Measurements from ENCODE around the gene CEP57L1. TPM values are rescaled to one million over a fixed set of nuclear protein-coding genes. Genes with fewer than 3 reads are reported as not detected.

The CEP57L1 gene
- total RNA-seq, 2 donors from 2014 or later, result 10.1 to 50.1 TPM

GRCh38 chr6:109172101-109172746, 76.9 kb downstream of the CEP57L1 start:
- DNase-seq (no peak), ATAC-seq (no peak)
- TF ChIP-seq, protein P1, sequence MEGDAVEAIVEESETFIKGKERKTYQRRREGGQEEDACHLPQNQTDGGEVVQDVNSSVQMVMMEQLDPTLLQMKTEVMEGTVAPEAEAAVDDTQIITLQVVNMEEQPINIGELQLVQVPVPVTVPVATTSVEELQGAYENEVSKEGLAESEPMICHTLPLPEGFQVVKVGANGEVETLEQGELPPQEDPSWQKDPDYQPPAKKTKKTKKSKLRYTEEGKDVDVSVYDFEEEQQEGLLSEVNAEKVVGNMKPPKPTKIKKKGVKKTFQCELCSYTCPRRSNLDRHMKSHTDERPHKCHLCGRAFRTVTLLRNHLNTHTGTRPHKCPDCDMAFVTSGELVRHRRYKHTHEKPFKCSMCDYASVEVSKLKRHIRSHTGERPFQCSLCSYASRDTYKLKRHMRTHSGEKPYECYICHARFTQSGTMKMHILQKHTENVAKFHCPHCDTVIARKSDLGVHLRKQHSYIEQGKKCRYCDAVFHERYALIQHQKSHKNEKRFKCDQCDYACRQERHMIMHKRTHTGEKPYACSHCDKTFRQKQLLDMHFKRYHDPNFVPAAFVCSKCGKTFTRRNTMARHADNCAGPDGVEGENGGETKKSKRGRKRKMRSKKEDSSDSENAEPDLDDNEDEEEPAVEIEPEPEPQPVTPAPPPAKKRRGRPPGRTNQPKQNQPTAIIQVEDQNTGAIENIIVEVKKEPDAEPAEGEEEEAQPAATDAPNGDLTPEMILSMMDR (IDR thresholded peaks at IDR 0.05), result no peak
- TF ChIP-seq POLR2A (IDR thresholded peaks at IDR 0.05), result no peak
- WGBS, 2 donors, result 31 to 37% methylated on average over 2 of the region's 2 CpGs
- Histone ChIP-seq H3K27ac (no peak overlapping the region), H3K27me3 (no peaks in the 10 kb centered on the region), H3K9me3 (no peaks in the 10 kb centered on the region), H3K36me3 (replicated peaks in 1 of 2; ENCODE audit: insufficient read depth in 1 of 2, low read depth in 2 of 2) (no peaks in the 10 kb centered on the region), H3K4me1 (no peaks in the 10 kb centered on the region), H3K4me3 (no peak overlapping the region)
- intact Hi-C loops (cut with DNase I), result no loop called here

- no peaks in the 10 kb centered on the region for H3K27me3 ChIP-seq
- no peak overlapping the region for H3K27ac ChIP-seq
- intact Hi-C loops (cut with DNase I), result no loop called here
- WGBS, 2 donors, result 91 to 99% methylated on average over 2 of the region's 2 CpGs
- H3K36me3 ChIP-seq (replicated peaks in 1 of 2; ENCODE audit: insufficient read depth in 1 of 2, low read depth in 2 of 2), result no peaks in the 10 kb centered on the region
- ATAC-seq (no peak), DNase-seq (no peak)
- H3K4me1 ChIP-seq, result no peaks in the 10 kb centered on the region
- TF ChIP-seq, protein P1 (IDR thresholded peaks at IDR 0.05), result no peak
- no peak for TF ChIP-seq POLR2A (IDR thresholded peaks at IDR 0.05)
- H3K4me3 ChIP-seq, result no peak overlapping the region
- H3K9me3 ChIP-seq, result no peaks in the 10 kb centered on the region
These were observed 79.6 kb downstream of the CEP57L1 start for GRCh38 chr6:109174916-109175315.

- ATAC-seq (no peak), DNase-seq (no peak)
- TF ChIP-seq, protein P1 (IDR thresholded peaks at IDR 0.05), result no peak
- TF ChIP-seq POLR2A (IDR thresholded peaks at IDR 0.05), result no peak
- Histone ChIP-seq H3K4me3 (no peak overlapping the region), H3K9me3 (no peaks in the 10 kb centered on the region), H3K27me3 (no peaks in the 10 kb centered on the region), H3K36me3 (replicated peaks in 1 of 2; ENCODE audit: insufficient read depth in 1 of 2, low read depth in 2 of 2) (no peaks in the 10 kb centered on the region), H3K4me1 (no peaks in the 10 kb centered on the region), H3K27ac (no peak overlapping the region)
- intact Hi-C loops (cut with DNase I), result no loop called here
- 39 to 91% methylated on average over 1 of the region's 1 CpG for WGBS, 2 donors
These were observed 83.6 kb downstream of the CEP57L1 start for GRCh38 chr6:109178921-109179320.

DNA sequence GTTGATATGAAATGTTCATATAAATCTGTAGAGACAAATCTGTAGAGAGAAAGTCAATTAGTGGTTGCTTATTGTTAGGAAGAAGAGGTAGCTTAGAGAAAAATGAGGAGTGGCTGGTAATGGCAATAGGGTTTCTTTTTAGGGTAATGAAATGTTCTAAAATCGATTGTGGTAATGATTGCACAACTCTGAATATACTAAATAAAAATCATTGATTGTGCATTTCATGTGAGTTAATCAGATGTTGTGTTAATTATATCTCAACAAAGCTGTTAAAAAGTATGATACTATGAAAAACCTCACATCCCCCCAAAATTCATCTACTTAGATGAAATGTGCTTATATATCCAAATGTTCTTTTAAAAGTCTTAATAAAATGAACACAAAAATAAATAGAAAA, 84.2 kb downstream of the CEP57L1 start:
- Histone ChIP-seq H3K9me3 (no peaks in the 10 kb centered on the region), H3K4me3 (no peak overlapping the region), H3K4me1 (no peaks in the 10 kb centered on the region), H3K36me3 (replicated peaks in 1 of 2; ENCODE audit: insufficient read depth in 1 of 2, low read depth in 2 of 2) (no peaks in the 10 kb centered on the region), H3K27ac (no peak overlapping the region), H3K27me3 (no peaks in the 10 kb centered on the region)
- ATAC-seq, result no peak
- DNase-seq, result no peak
- intact Hi-C loops (cut with DNase I), result no loop called here
- WGBS, 2 donors, result 41 to 53% methylated on average over 1 of the region's 1 CpG
- TF ChIP-seq POLR2A (IDR thresholded peaks at IDR 0.05), result no peak
- TF ChIP-seq, protein P1 (IDR thresholded peaks at IDR 0.05), result no peak

GRCh38 chr6:109182578-109182977, 87.3 kb downstream of the CEP57L1 start:
- ATAC-seq (no peak), DNase-seq (peak in 2 of 4 donors; percentile 7 to 24)
- no peak overlapping the region for H3K4me3 ChIP-seq
- TF ChIP-seq, protein P1 (IDR thresholded peaks at IDR 0.05), result no peak
- no peak for TF ChIP-seq POLR2A (IDR thresholded peaks at IDR 0.05)
- H3K36me3 ChIP-seq (replicated peaks in 1 of 2; ENCODE audit: insufficient read depth in 1 of 2, low read depth in 2 of 2), result no peaks in the 10 kb centered on the region
- WGBS, 2 donors, result 5 to 8% methylated on average over 2 of the region's 2 CpGs
- intact Hi-C loops (cut with DNase I), result loop anchor here (10.0 kb wide), 1 partner anchor 192 kb away; no protein-coding TSS in a partner anchor
- no peaks in the 10 kb centered on the region for H3K9me3 ChIP-seq
- H3K27me3 ChIP-seq, result no peaks in the 10 kb centered on the region
- peak overlapping the region in 1 of 4 donors; percentile 37 for H3K27ac ChIP-seq
- H3K4me1 ChIP-seq, result no peaks in the 10 kb centered on the region

Data from body of pancreas (tissue), 4 donors.